ENCODE measurements around the gene FLOT2. TPM values are rescaled to one million over a fixed set of nuclear protein-coding genes. Genes with fewer than 3 reads are reported as not detected.

FLOT2 gene
- total and polyA plus RNA-seq, 2 donors (not counting 3 experiments of a cell fraction or from before 2014, with no cell fraction given) = 169 to 180 TPM

DNA sequence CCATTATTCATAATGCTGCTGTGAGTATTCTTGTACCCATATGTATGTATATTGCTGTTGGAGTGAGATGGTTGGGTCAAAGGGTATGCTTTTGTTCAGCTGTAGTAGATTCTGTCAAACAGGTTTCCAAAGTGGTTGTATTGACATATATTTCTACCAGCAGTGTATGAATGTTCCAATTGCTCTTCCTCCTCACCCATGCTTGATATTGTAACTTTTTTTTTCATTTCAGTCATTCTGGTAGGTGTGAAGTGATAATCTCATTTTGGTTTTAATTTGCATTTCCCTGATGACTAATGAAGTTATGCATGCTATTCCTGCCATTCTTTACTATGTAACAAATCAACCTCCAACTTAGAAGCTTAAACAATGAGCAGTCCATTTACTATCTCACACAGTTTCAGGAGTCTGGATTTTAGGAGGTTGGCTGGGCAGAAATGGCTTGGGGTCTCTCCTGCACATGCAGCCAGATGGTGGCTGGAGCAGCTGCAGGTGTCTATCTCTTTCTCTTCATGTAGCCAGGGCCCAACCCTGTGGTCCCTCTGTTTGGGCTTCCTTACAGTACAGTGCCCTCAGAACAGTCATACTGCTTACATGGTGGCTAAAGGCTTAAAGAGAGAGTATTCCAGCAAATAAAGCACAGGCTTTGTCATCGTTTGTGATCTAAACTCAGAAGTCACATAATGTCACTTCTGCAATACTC, 21.5 kb downstream of the FLOT2 start:
- TF ChIP-seq, protein P1, sequence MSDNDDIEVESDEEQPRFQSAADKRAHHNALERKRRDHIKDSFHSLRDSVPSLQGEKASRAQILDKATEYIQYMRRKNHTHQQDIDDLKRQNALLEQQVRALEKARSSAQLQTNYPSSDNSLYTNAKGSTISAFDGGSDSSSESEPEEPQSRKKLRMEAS (IDR thresholded peaks at IDR 0.05; ENCODE audit: insufficient read depth, insufficient read length) = no peak
- no peak for TF ChIP-seq CTCF (IDR thresholded peaks at IDR 0.05; ENCODE audit: extremely low read depth in 1 of 2, insufficient read depth in 1 of 2, low read depth in 1 of 2, low read length in 2 of 2)
- no peak for TF ChIP-seq FOS (IDR thresholded peaks at IDR 0.05; ENCODE audit: borderline replicate concordance, insufficient read depth, low read length)
- no peak for TF ChIP-seq JUN (IDR thresholded peaks at IDR 0.05; ENCODE audit: borderline replicate concordance, insufficient read depth, insufficient read length, low read depth)
- no peak for TF ChIP-seq POLR2AphosphoS5 (IDR thresholded peaks at IDR 0.05; ENCODE audit: insufficient read depth, low read depth, low read length)
- TF ChIP-seq GATA2 (IDR thresholded peaks at IDR 0.05; ENCODE audit: insufficient read depth, insufficient read length, low read depth, low read length) = no peak
- TF ChIP-seq MYC (IDR thresholded peaks at IDR 0.05; ENCODE audit: low read depth, low read length) = no peak
- TF ChIP-seq POLR2A (IDR thresholded peaks at IDR 0.05; ENCODE audit: low read depth, low read length) = no peak
- no peak for TF ChIP-seq EZH2 (IDR thresholded peaks at IDR 0.05; ENCODE audit: borderline replicate concordance, low read depth, low read length, severe bottlenecking)
- Histone ChIP-seq H3K79me2 (ENCODE audit: control insufficient read depth, insufficient read depth, low read length) (no peaks in the 10 kb centered on the region), H3K9me3 (replicated peaks; ENCODE audit: control insufficient read depth, insufficient read depth, low read length) (no peaks in the 10 kb centered on the region), H3K4me3 (replicated peaks in 1 of 3; ENCODE audit: insufficient read depth in 1 of 3, low read depth in 1 of 3, low read length in 3 of 3) (no peak overlapping the region), H3K27ac (ENCODE audit: insufficient read depth, low read depth, low read length) (no peak overlapping the region), H3K4me1 (ENCODE audit: control insufficient read depth, extremely low read depth, insufficient read depth, low read length) (no peaks in the 10 kb centered on the region), H4K20me1 (replicated peaks; ENCODE audit: control insufficient read depth, extremely low read depth, insufficient read depth, low read length) (no peaks in the 10 kb centered on the region), H3K27me3 (ENCODE audit: control insufficient read depth in 2 of 2, insufficient read depth in 2 of 2, low read length in 2 of 2) (no peaks in the 10 kb centered on the region), H3K9ac (replicated peaks; ENCODE audit: extremely low read depth, insufficient read depth, low read length) (no peak overlapping the region), H3K4me2 (ENCODE audit: insufficient read depth, low read length) (no peak overlapping the region), H2AFZ (ENCODE audit: low read depth, low read length) (no peak overlapping the region), H3K36me3 (ENCODE audit: control insufficient read depth in 2 of 2, extremely low read depth in 1 of 2, insufficient read depth in 2 of 2, low read length in 2 of 2) (peaks cover 5 to 17% of the 10 kb centered on the region in 2 experiments), H3K9me1 (replicated peaks; ENCODE audit: control insufficient read depth, extremely low read depth, insufficient read depth, low read length) (no peaks in the 10 kb centered on the region)
- DNase-seq (ENCODE audit: low read depth, low spot score) (no peak), FAIRE-seq (peak; percentile 78)
- BruUV-seq (replicated peaks) = no TSS peak
- intact Hi-C loops (cut with micrococcal nuclease) (no loop called here), dilution Hi-C loops (cut with MboI; ENCODE audit: extremely low pct_ligation_motif_present, low sequenced_read_pairs) (no loop called here)
- ChIA-PET CTCF (interaction anchor here (1.5 kb wide), 1 partner anchor 113 kb away, joined by 4 read pairs; no protein-coding TSS in a partner anchor), POLR2A (no interaction called here)

Measured in endothelial cell of umbilical vein (primary cell).